GM12878 (cell line): ENCODE data around the gene FBXL7. TPM values are rescaled to one million over a fixed set of nuclear protein-coding genes. Genes with fewer than 3 reads are reported as not detected.

ENCODE experiments used
- ATAC-seq: fragments of 200-7000 bp; cut with Tn5 transposase; 3 replicates; pipeline ENCODE4 v1.9.1; 2020; ENCODE audit warnings: mild to moderate bottlenecking, moderate library complexity
- BruUV-seq: library from RNA; stranded (reverse); fragments of 400-500 nt; replicated peaks from 2 replicates; lab custom pipeline; 2021; lab: Mats Ljungman, UMichigan
- CTCF ChIA-PET: fragments of 300-600 bp; sonication (Branson Sonifier 250); formaldehyde crosslinking; extraction: SDS; loops from one replicate; lab custom pipeline; 2021; ENCODE audit warnings: inconsistent platforms; lab: Yijun Ruan, JAX
- POLR2A ChIA-PET: fragments of 350-600 bp; formaldehyde crosslinking; extraction: SDS; loops from one replicate; lab custom pipeline; 2021; ENCODE audit warnings: inconsistent platforms; lab: Charles Lee
- RAD21 ChIA-PET: fragments of 300-600 bp; sonication (Branson Sonifier 250); formaldehyde crosslinking; loops from one replicate; lab custom pipeline; 2023; ENCODE audit warnings: antibody characterized with exemption; ENCODE audit not compliant: unreplicated experiment; lab: Charles Lee
- SMC1A ChIA-PET: fragments of 300-600 bp; sonication (Branson Sonifier 250); formaldehyde crosslinking; loops from one replicate; lab custom pipeline; 2023; ENCODE audit not compliant: unreplicated experiment, uncharacterized antibody; lab: Charles Lee
- DNase-seq: peaks from one replicate; pipeline ENCODE4 v3.0.0-alpha.2; 2011; ENCODE audit warnings: low read depth, low spot score
- FAIRE-seq: peaks from 3 replicates; lab custom pipeline; 2011; peaks lifted over from hg19 to GRCh38; lab: Jason Lieb, UNC
- H2AFZ ChIP-seq: 2 replicates; pipeline ENCODE4 v1.6.0; 2011; ENCODE audit warnings: low read depth, low read length, control low read depth; ENCODE audit not compliant: control insufficient read depth
- H3K27ac ChIP-seq: 2 replicates; pipeline ENCODE4 v1.5.1; 2011; ENCODE audit warnings: control low read depth; ENCODE audit not compliant: control insufficient read depth, insufficient read depth
- H3K27me3 ChIP-seq, 2 experiments: replicated peaks in 1 of 2; 2 replicates each; pipeline versions ENCODE4 v1.6.0 to v1.6.1; 2011; ENCODE audit warnings: low read length in 1 of 2; ENCODE audit not compliant: control insufficient read depth in 2 of 2, insufficient read depth in 2 of 2
- H3K36me3 ChIP-seq, 2 experiments: 2 replicates each; pipeline ENCODE4 v1.5.1; 2011; ENCODE audit warnings: low read length in 1 of 2; ENCODE audit not compliant: control insufficient read depth in 2 of 2, insufficient read depth in 2 of 2
- H3K4me1 ChIP-seq: 2 replicates; pipeline ENCODE4 v1.6.1; 2011; ENCODE audit warnings: mild to moderate bottlenecking, low read length, moderate library complexity, mixed read lengths; ENCODE audit not compliant: control insufficient read depth, insufficient read depth
- H3K4me2 ChIP-seq: 2 replicates; pipeline ENCODE4 v1.6.0; 2011; ENCODE audit warnings: control low read depth; ENCODE audit not compliant: control insufficient read depth, insufficient read depth
- H3K4me3 ChIP-seq: fragments of 200-600 bp; sonication (generic); 2 replicates; pipeline ENCODE4 v1.5.1; 2016
- H3K79me2 ChIP-seq: 2 replicates; pipeline ENCODE4 v1.6.0; 2011; ENCODE audit warnings: low read length; ENCODE audit not compliant: control insufficient read depth, insufficient read depth
- H3K9ac ChIP-seq: 2 replicates; pipeline ENCODE4 v1.8.0; 2011; ENCODE audit warnings: low read length, control low read depth, mixed read lengths; ENCODE audit not compliant: control insufficient read depth, insufficient read depth
- H3K9me3 ChIP-seq: replicated peaks from 3 replicates; pipeline ENCODE4 v1.5.1; 2011; ENCODE audit warnings: mild to moderate bottlenecking, low read length; ENCODE audit not compliant: control insufficient read depth, insufficient read depth
- H4K20me1 ChIP-seq: 2 replicates; pipeline ENCODE4 v1.6.0; 2011; ENCODE audit not compliant: control insufficient read depth, insufficient read depth
- CTCF ChIP-seq, 3 experiments: IDR thresholded peaks in 2 of 3; conservative IDR thresholded peaks in 1 of 3; 2 replicates each; pipeline ENCODE4 v1.5.1; 2011; ENCODE audit warnings: low read depth in 3 of 3, low read length in 3 of 3, mild to moderate bottlenecking in 3 of 3, control low read depth in 2 of 3, moderate library complexity in 2 of 3, inconsistent platforms in 1 of 3, mixed read lengths in 1 of 3; ENCODE audit not compliant: control insufficient read depth in 2 of 3, insufficient read depth in 1 of 3; ENCODE audit errors: extremely low read depth in 1 of 3
- EZH2 ChIP-seq: IDR thresholded peaks from 2 replicates; pipeline ENCODE4 v1.6.1; 2012; ENCODE audit warnings: low read depth, mild to moderate bottlenecking, control low read depth, inconsistent platforms, low read length, borderline replicate concordance; ENCODE audit not compliant: control insufficient read depth
- HDGF ChIP-seq: fragments of 450-650 bp; IDR thresholded peaks from 2 replicates; pipeline ENCODE4 v1.6.1; 2016; ENCODE audit warnings: antibody characterized with exemption
- MAX ChIP-seq: IDR thresholded peaks from 2 replicates; pipeline ENCODE4 v1.6.1; 2012; ENCODE audit warnings: low read depth, low read length, improper control_type of control experiment
- PBX3 ChIP-seq: IDR thresholded peaks from 2 replicates; pipeline ENCODE4 v1.6.1; 2011; ENCODE audit warnings: mild to moderate bottlenecking, low read depth, low read length, moderate library complexity; ENCODE audit not compliant: insufficient replicate concordance
- RCOR1 ChIP-seq: conservative IDR thresholded peaks from 2 replicates; pipeline ENCODE4 v1.6.1; 2012; ENCODE audit warnings: low read depth, low read length, improper control_type of control experiment
- TBL1XR1 ChIP-seq: IDR thresholded peaks from 2 replicates; pipeline ENCODE4 v1.6.1; 2012; ENCODE audit warnings: low read depth, low read length, improper control_type of control experiment
- ZBED1 ChIP-seq: IDR thresholded peaks from 2 replicates; pipeline ENCODE4 v1.6.1; 2016; ENCODE audit warnings: borderline replicate concordance
- WGBS: methylation state at CpG from one replicate; pipeline ENCODE4 v1.1.6; 2016; ENCODE audit warnings: low lambda C conversion rate; ENCODE audit not compliant: insufficient replicate concordance, insufficient coverage; ENCODE audit errors: missing lambda C conversion rate; 5-methylcytosine and 5-hydroxymethylcytosine counted together
- in situ Hi-C: fragments of 300-500 bp; cut with MboI; formaldehyde crosslinking; loops from 9 replicates; pipeline ENCODE4 v1.14.3; 2018; ENCODE audit warnings: mixed read lengths
- intact Hi-C: fragments of 100-400 bp; cut with micrococcal nuclease; formaldehyde crosslinking; loops from one replicate; pipeline ENCODE4 v1.14.2; 2022; ENCODE audit not compliant: unreplicated experiment
- polyA plus RNA-seq, 11 experiments: library from polyadenylated mRNA; depleted of rRNA in 4 of 11; unstranded in 6 of 11; stranded (reverse) in 5 of 11; fragments of >200 nt; fragmentation: Nextera tagmentation in 4 of 11; fragmentation: Illumina TruSeq in 1 of 11; extraction: Ambion mirVana in 4 of 11; extraction: Trizol in 1 of 11; gene quantifications; 1 replicate in 1 of 11; 2 replicates in 10 of 11; pipeline versions ENCODE4 v1.2.1 to v1.2.3, GENCODE V29; 2011 to 2016; ENCODE audit warnings: inconsistent platforms in 2 of 11, missing spikeins in 2 of 11, low read depth in 1 of 11
- total RNA-seq, 4 experiments: library from RNA; depleted of rRNA in 3 of 4; stranded (reverse); fragments of >200 nt in 3 of 4; fragmentation: Illumina TruSeq in 1 of 4; extraction: Trizol in 1 of 4; gene quantifications; 2 replicates each; pipeline versions ENCODE4 v1.2.1 to v1.2.3, GENCODE V29; 2013 to 2021

FBXL7 gene
- total and polyA plus RNA-seq, 10 of the 15 experiments (the other 5 are each of a cell fraction or from before 2014, with no cell fraction given): 0.03 to 0.44 (median 0.16) TPM

- no peaks in the 10 kb centered on the region for H3K27me3 ChIP-seq
- no peak overlapping the region for H3K4me3 ChIP-seq
- in situ Hi-C loops: no loop called here
- DNase-seq: no peak
- H3K9me3 ChIP-seq: no peaks in the 10 kb centered on the region
- no TSS peak for BruUV-seq
- no peak for ATAC-seq
- H3K9ac ChIP-seq: no peak overlapping the region
- 22% methylated on average over 6 of the region's 6 CpGs for WGBS
- intact Hi-C loops: no loop called here
- H3K36me3 ChIP-seq: no peaks in the 10 kb centered on the region
- TF ChIP-seq EZH2: no peak
- TF ChIP-seq HDGF: no peak
- no peak for TF ChIP-seq TBL1XR1
- TF ChIP-seq RCOR1: no peak
- TF ChIP-seq PBX3: no peak
- no peak for TF ChIP-seq ZBED1
- no peak for TF ChIP-seq MAX
- TF ChIP-seq CTCF (IDR thresholded peaks at IDR 0.05 in 2 of 3, conservative IDR thresholded peaks at IDR 0.05 in 1 of 3; ENCODE audit: control insufficient read depth in 2 of 3, extremely low read depth in 1 of 3, insufficient read depth in 1 of 3, low read depth in 3 of 3, low read length in 3 of 3): no peak
- H4K20me1 ChIP-seq: no peaks in the 10 kb centered on the region
- H2AFZ ChIP-seq: no peak overlapping the region
- H3K79me2 ChIP-seq: no peaks in the 10 kb centered on the region
- no peak overlapping the region for H3K27ac ChIP-seq
- no peak overlapping the region for H3K4me2 ChIP-seq
- CTCF ChIA-PET: no interaction called here
- POLR2A ChIA-PET: no interaction called here
- FAIRE-seq: no peak
- H3K4me1 ChIP-seq: no peaks in the 10 kb centered on the region
- RAD21 ChIA-PET: no interaction called here
- SMC1A ChIA-PET: no interaction called here
Observed at GRCh38 chr5:15956622-15957021, 456.6 kb downstream of the FBXL7 start.
